GM21515 (cell line): ENCODE data around the gene C11orf97.
"Not testable (repeated sequence)": the region's sequence is repeated elsewhere in the genome, so short reads cannot be mapped to it uniquely, and the experiment has no call there.

ENCODE experiments used
- ATAC-seq: cut with Tn5 transposase; IDR thresholded peaks from one replicate; pipeline ENCODE4 v1.9.1; 2021; ENCODE audit not compliant: unreplicated experiment

Gene C11orf97, protein sequence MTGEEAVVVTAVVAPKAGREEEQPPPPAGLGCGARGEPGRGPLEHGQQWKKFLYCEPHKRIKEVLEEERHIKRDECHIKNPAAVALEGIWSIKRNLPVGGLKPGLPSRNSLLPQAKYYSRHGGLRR

DNA sequence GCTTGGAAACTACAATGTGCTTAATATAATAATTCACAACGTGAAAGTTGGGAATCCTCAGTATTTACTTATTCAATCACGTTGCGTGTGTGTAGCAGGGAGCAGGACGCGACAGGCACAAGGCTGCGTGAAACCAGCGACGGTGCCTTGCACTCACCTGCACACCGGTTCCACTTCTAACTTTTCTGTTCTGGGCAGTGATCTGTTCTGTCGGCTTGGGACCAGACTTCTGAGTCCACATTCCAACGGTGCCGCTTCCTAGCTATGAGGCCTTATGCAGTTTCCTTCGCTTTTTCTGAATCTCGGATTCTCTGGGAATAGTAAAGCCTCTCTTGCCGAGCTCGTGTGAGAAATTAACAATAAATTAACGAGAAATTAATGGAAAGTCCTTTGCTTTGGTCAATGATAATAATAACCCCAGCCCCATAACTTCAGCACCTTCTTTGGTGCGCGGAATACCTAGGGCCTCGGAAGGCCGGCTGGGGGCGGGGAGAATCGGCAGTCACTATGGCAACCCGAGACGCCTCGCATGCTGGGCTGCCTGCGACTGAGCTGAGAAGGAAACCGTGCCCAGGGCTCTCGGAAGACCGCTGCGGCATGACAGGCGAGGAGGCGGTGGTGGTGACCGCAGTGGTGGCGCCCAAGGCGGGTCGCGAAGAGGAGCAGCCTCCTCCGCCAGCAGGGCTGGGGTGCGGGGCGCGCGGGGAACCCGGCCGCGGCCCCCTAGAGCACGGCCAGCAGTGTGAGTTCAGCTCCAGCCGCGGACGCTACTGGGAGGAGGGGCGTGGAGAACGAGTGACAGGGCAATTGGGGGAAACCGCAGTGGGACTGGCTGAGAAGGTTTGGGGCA is at the start of gene C11orf97:
C11orf97 (plus strand) TSS at position 530 of the 850 bp plus-strand sequence; CDS start at position 598, 68 bp downstream.
- ATAC-seq: no peak

- ATAC-seq: peak; percentile 74
These were observed 42.8 kb upstream of the C11orf97 start for GRCh38 chr11:94469416-94469815.

- peak; percentile 87 for ATAC-seq
These were observed 39.1 kb upstream of the C11orf97 start for GRCh38 chr11:94472916-94473799.

DNA sequence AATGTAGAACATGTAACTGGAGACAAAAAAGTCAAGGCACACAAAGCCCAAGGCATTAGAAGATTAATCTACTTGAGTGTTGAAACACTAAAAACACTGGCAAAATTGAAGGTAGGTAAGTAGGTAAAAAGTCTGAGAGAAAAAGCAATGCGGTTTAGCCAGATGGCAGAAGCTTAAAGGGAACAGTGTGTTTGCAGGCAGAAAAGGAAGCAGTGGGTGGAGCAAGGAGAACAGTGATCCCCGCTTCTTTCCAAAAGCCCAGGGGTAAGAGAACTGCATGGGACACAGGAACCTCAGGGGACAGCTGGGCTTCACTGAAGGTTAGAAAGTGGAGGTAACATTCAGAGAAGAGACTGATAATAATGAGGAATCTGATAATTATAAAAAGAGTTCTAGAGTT is 34.6 kb upstream of the C11orf97 start:
- no peak for ATAC-seq

DNA sequence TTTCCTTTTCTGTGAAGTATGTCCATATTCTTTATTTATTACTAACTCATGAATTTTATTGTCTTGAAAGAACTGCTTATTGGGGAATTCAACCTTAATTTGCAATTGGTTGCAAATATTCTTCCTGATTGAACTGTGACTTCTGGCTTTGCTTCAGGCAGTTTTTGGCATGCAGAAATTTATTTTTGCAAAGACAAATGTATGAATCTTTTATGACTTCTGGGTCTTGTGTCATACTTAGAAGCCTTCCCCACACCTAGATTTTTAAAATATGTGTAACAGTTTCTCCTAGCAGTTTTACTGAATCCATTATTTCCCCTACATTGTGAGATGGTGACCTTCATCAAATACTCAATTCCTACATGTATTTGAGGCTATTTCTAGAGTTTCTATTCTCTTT is 30.9 kb upstream of the C11orf97 start:
- no peak for ATAC-seq

GRCh38 chr11:94486068-94486467 is 26.2 kb upstream of the C11orf97 start:
- no peak for ATAC-seq

DNA sequence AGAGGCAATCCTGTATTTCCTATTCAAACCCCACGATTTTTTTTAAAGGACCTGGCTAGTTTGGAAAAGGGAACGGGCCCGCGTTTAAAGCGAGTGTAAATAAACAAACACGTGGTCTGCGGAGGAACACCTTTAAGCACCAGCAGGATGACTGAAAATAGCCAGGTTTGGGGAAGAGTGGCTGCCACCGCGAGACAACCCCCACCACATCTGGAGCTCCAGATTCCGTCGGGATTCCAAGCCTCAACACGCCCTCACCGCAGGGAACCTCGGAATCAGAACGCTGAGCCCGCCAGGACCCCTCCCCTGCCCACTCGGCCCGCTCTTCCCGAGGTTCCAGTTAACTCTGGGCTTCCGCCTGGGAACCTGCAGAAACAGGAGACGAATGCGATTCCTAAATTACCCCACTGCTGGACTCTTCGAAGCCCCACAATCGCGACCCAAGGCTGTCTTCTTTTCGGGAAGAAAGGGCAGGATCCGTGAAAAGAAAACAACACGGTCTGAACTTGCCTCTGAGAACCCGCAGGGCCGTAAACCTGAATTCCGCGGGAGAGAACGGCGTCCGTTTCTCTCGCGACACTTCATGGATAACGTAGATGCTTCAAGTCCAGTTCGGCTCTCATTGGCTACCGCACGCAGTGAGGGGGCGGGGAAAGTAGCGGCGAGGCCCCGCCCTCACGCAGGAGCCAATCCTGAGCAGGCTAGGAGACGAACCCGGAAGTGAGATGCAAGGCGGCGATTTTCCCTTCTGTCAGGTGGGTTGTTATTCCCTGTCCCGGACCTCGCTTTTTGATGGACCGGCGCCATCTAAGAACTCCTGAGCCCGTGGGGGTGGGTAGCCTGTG is 18.8 kb upstream of the C11orf97 start, which contains the start of the genes ANKRD49 and MRE11:
ANKRD49 (plus strand) TSS at position 704 of the 845 bp plus-strand sequence. CDS start 2,710 bp downstream, outside the sequence.
MRE11 (minus strand) TSS at position 564 of the 845 bp plus-strand sequence. CDS start 1,043 bp downstream, outside the sequence.
- peak; percentile 100 for ATAC-seq

GRCh38 chr11:94494126-94494680 is 18.1 kb upstream of the C11orf97 start:
- ATAC-seq: peak; percentile 59

DNA sequence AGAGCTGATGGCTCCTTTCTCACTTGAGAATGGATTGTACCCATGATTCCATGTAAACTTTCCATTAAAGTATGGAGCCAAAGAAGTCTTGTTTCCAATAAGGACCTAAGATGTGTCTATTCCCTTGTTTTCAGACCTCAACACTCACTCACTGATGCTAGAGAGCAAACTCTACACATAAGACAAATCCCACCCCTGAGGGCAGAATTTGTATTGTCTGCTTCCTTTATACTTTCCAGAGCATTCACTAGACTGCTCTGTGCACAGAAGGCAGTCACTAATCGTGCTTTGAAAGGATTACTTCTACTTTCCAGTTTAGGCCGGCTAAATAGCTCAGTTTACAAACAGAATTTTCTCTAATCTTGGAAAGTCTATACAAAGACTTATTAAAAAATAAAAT is 12.1 kb upstream of the C11orf97 start:
- no peak for ATAC-seq

GRCh38 chr11:94501522-94501921 is 10.7 kb upstream of the C11orf97 start:
- no peak for ATAC-seq

GRCh38 chr11:94504689-94505293 is 7.5 kb upstream of the C11orf97 start:
- ATAC-seq: no peak

GRCh38 chr11:94506513-94506912 is 5.7 kb upstream of the C11orf97 start:
- not testable (repeated sequence) for ATAC-seq

GRCh38 chr11:94507485-94507884 is 4.8 kb upstream of the C11orf97 start:
- no peak for ATAC-seq

DNA sequence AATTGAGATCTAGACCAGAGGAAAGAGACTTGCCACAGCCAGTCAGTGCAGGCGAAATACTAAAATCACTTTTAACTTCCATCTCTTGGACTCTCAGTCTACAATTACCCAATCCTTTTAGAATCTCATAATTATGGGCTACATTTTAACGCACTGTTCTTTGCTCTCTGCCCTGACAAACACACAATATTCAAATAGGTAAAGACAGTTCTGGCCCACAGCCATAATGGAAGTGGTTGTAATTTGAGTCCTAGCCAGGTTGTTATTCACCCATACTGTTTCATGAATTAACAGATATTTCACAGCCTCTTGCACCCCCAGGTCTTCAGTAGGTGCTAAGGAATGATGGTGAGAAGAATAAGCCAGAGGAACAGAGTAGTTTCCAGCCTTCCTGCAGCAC is 830 bp downstream of the C11orf97 start:
- no peak for ATAC-seq

DNA sequence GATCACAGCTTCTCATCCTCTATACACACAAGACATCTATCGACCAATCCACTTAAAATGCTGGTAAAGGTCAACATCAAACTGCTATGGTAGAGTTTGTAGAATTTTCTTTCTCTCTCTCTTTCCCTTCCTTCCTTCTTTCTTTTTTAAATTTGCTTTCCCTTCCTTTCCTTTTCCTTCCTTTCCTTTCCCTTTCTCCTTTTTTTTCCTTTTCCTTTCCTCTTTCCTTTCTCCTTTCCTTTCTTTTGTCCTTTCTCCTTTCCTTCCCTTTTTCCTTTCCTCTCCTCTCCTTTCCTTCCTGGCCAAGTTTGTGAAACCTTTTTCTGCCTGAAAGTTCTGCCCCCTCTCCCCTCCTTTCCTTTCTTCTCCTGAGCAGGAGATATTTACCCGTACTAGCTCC is 3.1 kb downstream of the C11orf97 start:
- ATAC-seq: no peak

- ATAC-seq: no peak
These were observed 4.5 kb downstream of the C11orf97 start for GRCh38 chr11:94516725-94517124.

- ATAC-seq: no peak
These were observed 6.0 kb downstream of the C11orf97 start for GRCh38 chr11:94518300-94518699.

- no peak for ATAC-seq
These were observed 7.3 kb downstream of the C11orf97 start for GRCh38 chr11:94519478-94520084.

DNA sequence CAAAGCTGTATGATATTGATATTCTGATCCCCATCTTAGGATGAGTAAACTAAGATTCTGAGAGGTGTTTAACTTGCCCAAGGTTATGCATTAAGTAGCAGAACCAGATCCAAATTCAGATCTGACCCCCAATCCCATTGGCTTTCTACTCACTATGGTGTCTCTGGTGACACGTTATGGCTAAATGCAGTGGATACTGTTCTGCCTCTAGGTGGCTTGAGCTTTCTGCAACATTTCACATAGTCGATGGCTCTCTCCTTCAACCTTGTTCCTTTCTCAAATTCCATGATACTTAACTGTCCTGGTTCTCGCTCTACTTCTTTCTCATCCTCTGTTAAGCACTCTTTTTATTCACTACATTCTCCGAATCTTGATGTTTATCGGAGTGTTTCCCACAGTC is 9.4 kb downstream of the C11orf97 start:
- no peak for ATAC-seq
